Osteoblast (primary cell): ENCODE results near the gene MAPK6. TPM values are rescaled to one million over a fixed set of nuclear protein-coding genes. Genes with fewer than 3 reads are reported as not detected.
A peak's percentile ranks its signal among the peaks of the same experiment; 100 is the strongest.

Source experiments
- DNase-seq: peaks from one replicate; pipeline ENCODE4 v3.0.0; 2011; ENCODE audit warnings: low spot score, mixed read lengths; ENCODE audit not compliant: insufficient read length; ENCODE audit errors: missing footprints
- H2AFZ ChIP-seq: 2 replicates; pipeline ENCODE4 v1.6.0; 2011; ENCODE audit warnings: mild to moderate bottlenecking, low read length
- H3K27ac ChIP-seq: 2 replicates; pipeline ENCODE4 v1.5.1; 2011; ENCODE audit warnings: mild to moderate bottlenecking, low read depth, low read length, moderate library complexity
- H3K27me3 ChIP-seq: 2 replicates; pipeline ENCODE4 v1.6.0; 2012; ENCODE audit warnings: mild to moderate bottlenecking, control low read depth, inconsistent platforms, low read length, moderate library complexity; ENCODE audit not compliant: insufficient read depth
- H3K36me3 ChIP-seq: 2 replicates; pipeline ENCODE4 v1.5.1; 2011; ENCODE audit warnings: mild to moderate bottlenecking, low read length, control low read depth, moderate library complexity; ENCODE audit not compliant: insufficient read depth
- H3K4me1 ChIP-seq: 2 replicates; pipeline ENCODE4 v1.5.1; 2011; ENCODE audit warnings: mild to moderate bottlenecking, low read length, control low read depth, moderate library complexity; ENCODE audit not compliant: insufficient read depth
- H3K4me2 ChIP-seq: 2 replicates; pipeline ENCODE4 v1.6.0; 2011; ENCODE audit warnings: mild to moderate bottlenecking, low read length; ENCODE audit not compliant: insufficient read depth
- H3K4me3 ChIP-seq: fragments of 200-600 bp; sonication (generic); 3 replicates; pipeline ENCODE4 v1.5.1; 2012; ENCODE audit warnings: mild to moderate bottlenecking, low read length, inconsistent platforms; ENCODE audit not compliant: insufficient read depth
- H3K79me2 ChIP-seq: 2 replicates; pipeline ENCODE4 v1.6.0; 2012; ENCODE audit warnings: mild to moderate bottlenecking, low read length, control low read depth, inconsistent platforms; ENCODE audit not compliant: insufficient read depth
- H3K9me3 ChIP-seq: 2 replicates; pipeline ENCODE4 v1.5.1; 2011; ENCODE audit warnings: low read depth, low read length, control low read depth
- H4K20me1 ChIP-seq: 2 replicates; pipeline ENCODE4 v1.6.0; 2012; ENCODE audit warnings: mild to moderate bottlenecking, low read length, control low read depth; ENCODE audit not compliant: insufficient read depth
- CTCF ChIP-seq: IDR thresholded peaks from 2 replicates; pipeline ENCODE4 v1.5.1; 2011; ENCODE audit warnings: mild to moderate bottlenecking, low read depth, low read length, moderate library complexity; ENCODE audit errors: extremely low read depth
- total RNA-seq: library from RNA; depleted of rRNA; stranded (reverse); fragments of >200 nt; gene quantifications from 2 replicates; pipeline ENCODE4 v1.2.3, GENCODE V29; 2012

Gene MAPK6
- total RNA-seq, 1 donor: 86.9 TPM

- TF ChIP-seq CTCF: no peak
- DNase-seq: peak; percentile 96
- Histone ChIP-seq H4K20me1 (peaks cover 8% of the 10 kb centered on the region), H3K27ac (peak overlapping the region; percentile 99), H3K4me2 (peak overlapping the region; percentile 83), H3K79me2 (peaks cover 63% of the 10 kb centered on the region), H3K4me3 (peak overlapping the region; percentile 96), H3K27me3 (no peaks in the 10 kb centered on the region), H2AFZ (no peak overlapping the region), H3K4me1 (peaks cover 24% of the 10 kb centered on the region), H3K9me3 (no peaks in the 10 kb centered on the region), H3K36me3 (no peaks in the 10 kb centered on the region)
Observed at GRCh38 chr15:52021128-52021671, 2.2 kb downstream of the MAPK6 start.

GRCh38 chr15:52021892-52022540 lies 3.0 kb downstream of the MAPK6 start:
- Histone ChIP-seq H3K4me1 (peaks cover 24% of the 10 kb centered on the region), H4K20me1 (peaks cover 14% of the 10 kb centered on the region), H2AFZ (no peak overlapping the region), H3K4me2 (peak overlapping the region; percentile 83), H3K79me2 (peaks cover 71% of the 10 kb centered on the region), H3K27me3 (no peaks in the 10 kb centered on the region), H3K4me3 (peak overlapping the region; percentile 96), H3K36me3 (no peaks in the 10 kb centered on the region), H3K9me3 (no peaks in the 10 kb centered on the region), H3K27ac (peak overlapping the region; percentile 99)
- TF ChIP-seq CTCF: no peak
- no peak for DNase-seq

GRCh38 chr15:52023169-52023922 lies 4.3 kb downstream of the MAPK6 start:
- Histone ChIP-seq H3K4me3 (no peak overlapping the region), H3K27ac (peak overlapping the region; percentile 27), H3K79me2 (peaks cover 83% of the 10 kb centered on the region), H3K27me3 (no peaks in the 10 kb centered on the region), H3K4me2 (no peak overlapping the region), H2AFZ (no peak overlapping the region), H3K9me3 (no peaks in the 10 kb centered on the region), H4K20me1 (peaks cover 18% of the 10 kb centered on the region), H3K36me3 (no peaks in the 10 kb centered on the region), H3K4me1 (peaks cover 22% of the 10 kb centered on the region)
- TF ChIP-seq CTCF: no peak
- no peak for DNase-seq
